HAP-1 (cell line): Measurements from ENCODE around the gene ZC2HC1B.

ENCODE experiments used
- DNase-seq, 2 experiments: peaks; one replicate each; pipeline ENCODE4 v3.0.0-alpha.2; 2016 to 2020; ENCODE audit warnings: low spot score in 2 of 2
- H3K27me3 ChIP-seq: fragments of 250-450 bp; sonication (Bioruptor Pico); 2 replicates; pipeline ENCODE4 v1.5.1; 2020; ENCODE audit warnings: low read depth, mild to moderate bottlenecking, moderate library complexity
- H3K36me3 ChIP-seq: fragments of 250-450 bp; sonication (Bioruptor Pico); replicated peaks from 2 replicates; pipeline ENCODE4 v1.5.1; 2020; ENCODE audit warnings: mild to moderate bottlenecking
- H3K4me1 ChIP-seq: fragments of 250-450 bp; sonication (Bioruptor Pico); 2 replicates; pipeline ENCODE4 v1.5.1; 2020; ENCODE audit warnings: mild to moderate bottlenecking
- H3K4me3 ChIP-seq: fragments of 250-450 bp; sonication (Bioruptor Pico); 2 replicates; pipeline ENCODE4 v1.5.1; 2020; ENCODE audit warnings: mild to moderate bottlenecking, moderate library complexity
- H3K9me3 ChIP-seq: fragments of 250-450 bp; sonication (Bioruptor Pico); 2 replicates; pipeline ENCODE4 v1.5.1; 2020; ENCODE audit warnings: mild to moderate bottlenecking, moderate library complexity
- in situ Hi-C: fragments of 300-500 bp; cut with MboI; formaldehyde crosslinking; loops from 3 replicates; pipeline ENCODE4 v1.14.3; 2020; ENCODE audit warnings: low sequenced_read_pairs, inconsistent platforms, mixed read lengths

The ZC2HC1B gene

DNA sequence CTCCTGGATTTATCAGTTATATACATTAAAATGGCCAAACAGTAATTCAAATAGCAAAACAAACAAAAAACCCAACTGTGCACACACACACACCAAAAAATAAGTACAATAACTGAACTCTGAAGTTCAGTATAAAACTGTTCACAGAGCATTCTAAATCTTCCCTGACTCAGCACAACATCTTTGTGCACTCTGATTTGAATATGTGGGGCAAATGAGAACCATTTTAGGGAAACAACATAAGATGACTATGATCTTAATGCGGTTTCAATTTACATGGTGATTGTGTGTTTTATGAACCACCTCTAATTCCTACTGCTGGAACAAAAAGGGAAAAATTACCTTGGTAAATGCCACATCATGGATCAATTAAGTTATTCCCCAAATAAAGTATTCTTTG lies 102.0 kb downstream of the ZC2HC1B start:
- in situ Hi-C loops = no loop called here
- no peak for DNase-seq
- H3K36me3 ChIP-seq = no peaks in the 10 kb centered on the region
- H3K9me3 ChIP-seq = no peaks in the 10 kb centered on the region
- no peak overlapping the region for H3K4me3 ChIP-seq
- no peaks in the 10 kb centered on the region; the same call in 1 of the 2 replicates for H3K27me3 ChIP-seq
- peaks cover 15% of the 10 kb centered on the region for H3K4me1 ChIP-seq

DNA sequence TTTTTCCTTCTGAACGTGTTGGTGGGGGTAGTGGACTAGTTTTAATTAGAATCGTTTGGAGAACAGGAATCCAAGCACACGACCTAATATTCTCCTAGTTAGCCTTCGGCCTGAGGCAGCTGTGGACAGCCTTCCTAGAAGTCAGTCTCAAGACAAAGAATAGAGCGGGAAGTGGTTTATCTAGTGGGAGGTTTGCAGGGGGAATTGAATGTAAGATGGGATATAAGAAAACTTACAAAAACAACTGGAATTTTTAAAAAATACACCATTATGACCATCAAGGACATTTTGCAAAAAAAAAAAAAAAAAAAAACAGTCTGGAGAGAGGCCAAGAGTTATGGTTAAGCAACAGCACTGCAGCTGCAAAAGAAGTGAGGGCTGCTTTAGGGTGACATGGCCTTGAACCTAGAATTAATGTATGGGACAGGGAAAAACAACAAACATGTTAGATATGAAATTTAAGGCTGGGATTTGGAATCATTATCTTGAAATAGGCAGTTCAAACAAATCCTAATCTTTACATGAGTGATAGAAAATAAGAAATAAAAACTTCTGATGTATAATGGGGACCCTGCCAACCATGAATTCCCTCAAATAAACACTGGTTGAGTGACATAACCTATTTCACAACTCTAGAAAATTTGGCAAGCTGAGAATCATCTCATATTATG lies 103.6 kb downstream of the ZC2HC1B start:
- H3K27me3 ChIP-seq = no peaks in the 10 kb centered on the region; the same call in 1 of the 2 replicates
- H3K9me3 ChIP-seq = no peaks in the 10 kb centered on the region
- in situ Hi-C loops = no loop called here
- no peak for DNase-seq
- H3K4me3 ChIP-seq = no peak overlapping the region
- no peaks in the 10 kb centered on the region for H3K36me3 ChIP-seq
- peaks cover 14% of the 10 kb centered on the region for H3K4me1 ChIP-seq

DNA sequence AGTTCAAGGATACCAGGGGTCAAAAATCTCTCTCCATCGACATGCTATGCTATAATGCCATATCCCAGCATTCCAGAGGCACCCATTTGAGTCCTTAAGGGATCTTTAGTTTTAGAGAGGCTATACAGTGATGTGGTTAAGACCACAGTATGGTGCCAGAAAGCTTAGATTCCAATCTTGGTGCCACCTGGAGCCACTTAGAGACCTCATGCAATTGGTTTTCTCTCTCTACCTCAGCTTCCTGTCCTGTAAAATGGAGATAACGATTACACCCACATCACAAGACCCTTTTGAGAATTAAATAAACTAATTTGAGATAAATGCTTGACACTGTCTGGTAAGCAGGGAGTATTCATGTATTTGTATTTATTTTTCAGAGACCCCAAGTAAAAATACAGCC lies 104.8 kb downstream of the ZC2HC1B start:
- in situ Hi-C loops = no loop called here
- H3K4me1 ChIP-seq = peaks cover 20% of the 10 kb centered on the region
- H3K4me3 ChIP-seq = no peak overlapping the region
- H3K9me3 ChIP-seq = no peaks in the 10 kb centered on the region
- DNase-seq = no peak
- no peaks in the 10 kb centered on the region; the same call in 1 of the 2 replicates for H3K27me3 ChIP-seq
- H3K36me3 ChIP-seq = no peaks in the 10 kb centered on the region

DNA sequence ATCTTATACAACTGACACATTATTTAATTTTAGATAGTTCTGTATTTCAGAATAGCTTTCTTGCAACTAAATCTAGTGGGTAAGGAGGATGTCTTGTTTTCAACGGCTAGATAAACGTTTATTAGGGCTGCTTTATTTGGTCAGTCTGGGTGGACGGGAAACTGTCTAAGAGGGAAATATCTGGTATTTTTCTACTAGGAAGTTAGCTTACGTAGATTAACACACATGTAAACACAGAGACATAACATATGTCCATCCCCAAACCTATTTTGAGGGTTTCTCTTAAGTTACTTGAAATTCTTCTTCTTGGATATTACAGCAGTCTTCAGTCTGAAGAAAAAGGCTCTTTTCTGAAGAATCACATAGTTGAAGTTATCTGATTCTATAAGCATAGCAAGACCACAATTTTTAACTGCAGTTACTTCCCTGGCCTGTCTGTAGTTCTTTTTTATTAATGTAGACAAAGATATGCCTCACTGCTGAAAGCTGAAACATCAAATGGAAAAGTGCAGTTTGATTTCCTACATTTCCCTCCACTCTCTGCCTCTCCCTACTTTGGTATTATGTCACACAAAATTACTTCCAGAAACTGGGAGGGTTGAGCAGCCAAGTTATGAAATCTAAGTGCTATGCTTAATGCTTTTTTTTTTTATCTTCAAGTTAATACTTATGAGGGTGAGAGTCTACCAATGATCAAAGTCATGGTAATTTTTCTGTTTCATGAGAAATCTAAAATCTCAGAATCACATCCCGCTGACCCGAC lies 106.4 kb downstream of the ZC2HC1B start:
- no peak for DNase-seq
- Histone ChIP-seq H3K36me3 (no peaks in the 10 kb centered on the region), H3K4me1 (peaks cover 20% of the 10 kb centered on the region), H3K4me3 (no peak overlapping the region), H3K27me3 (no peaks in the 10 kb centered on the region; the same call in 1 of the 2 replicates), H3K9me3 (no peaks in the 10 kb centered on the region)
- in situ Hi-C loops = no loop called here

DNA sequence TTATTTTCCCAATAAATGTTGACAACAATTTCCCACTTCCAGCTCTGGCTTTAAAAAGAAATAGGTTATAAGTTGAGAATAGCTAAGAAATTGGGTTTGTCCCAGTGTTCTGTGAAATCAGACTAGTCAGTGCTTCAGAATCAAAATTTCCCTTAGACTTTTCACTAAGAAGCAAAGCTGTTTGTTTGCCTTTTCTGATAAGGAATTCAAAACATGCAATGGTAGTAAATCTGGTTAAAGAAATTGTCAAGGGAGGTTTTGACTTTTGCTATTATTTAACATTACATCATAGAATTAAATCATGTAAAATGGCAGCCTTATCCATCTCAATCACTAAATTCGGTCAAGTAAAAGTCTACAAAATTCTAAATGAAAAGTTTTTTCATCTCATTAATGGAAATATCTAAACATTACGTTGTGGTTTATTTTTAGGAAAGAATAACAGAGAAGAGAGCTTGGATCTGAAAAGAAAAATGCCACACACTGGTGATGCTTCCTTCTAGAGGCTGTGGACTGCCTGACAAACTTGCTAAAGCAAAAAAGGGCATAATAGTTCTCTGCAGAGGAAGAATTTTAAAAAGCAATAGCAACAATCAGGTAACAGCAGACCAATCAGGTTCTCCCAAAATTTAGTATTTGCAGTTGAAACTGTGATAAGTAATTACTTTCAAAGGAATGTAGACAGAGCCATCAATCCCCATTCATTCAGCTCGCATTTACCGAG lies 107.4 kb downstream of the ZC2HC1B start:
- H3K4me3 ChIP-seq = no peak overlapping the region
- H3K27me3 ChIP-seq = no peaks in the 10 kb centered on the region; the same call in 1 of the 2 replicates
- peaks cover 13% of the 10 kb centered on the region for H3K4me1 ChIP-seq
- DNase-seq = no peak
- no peaks in the 10 kb centered on the region for H3K9me3 ChIP-seq
- no peaks in the 10 kb centered on the region for H3K36me3 ChIP-seq
- in situ Hi-C loops = no loop called here

DNA sequence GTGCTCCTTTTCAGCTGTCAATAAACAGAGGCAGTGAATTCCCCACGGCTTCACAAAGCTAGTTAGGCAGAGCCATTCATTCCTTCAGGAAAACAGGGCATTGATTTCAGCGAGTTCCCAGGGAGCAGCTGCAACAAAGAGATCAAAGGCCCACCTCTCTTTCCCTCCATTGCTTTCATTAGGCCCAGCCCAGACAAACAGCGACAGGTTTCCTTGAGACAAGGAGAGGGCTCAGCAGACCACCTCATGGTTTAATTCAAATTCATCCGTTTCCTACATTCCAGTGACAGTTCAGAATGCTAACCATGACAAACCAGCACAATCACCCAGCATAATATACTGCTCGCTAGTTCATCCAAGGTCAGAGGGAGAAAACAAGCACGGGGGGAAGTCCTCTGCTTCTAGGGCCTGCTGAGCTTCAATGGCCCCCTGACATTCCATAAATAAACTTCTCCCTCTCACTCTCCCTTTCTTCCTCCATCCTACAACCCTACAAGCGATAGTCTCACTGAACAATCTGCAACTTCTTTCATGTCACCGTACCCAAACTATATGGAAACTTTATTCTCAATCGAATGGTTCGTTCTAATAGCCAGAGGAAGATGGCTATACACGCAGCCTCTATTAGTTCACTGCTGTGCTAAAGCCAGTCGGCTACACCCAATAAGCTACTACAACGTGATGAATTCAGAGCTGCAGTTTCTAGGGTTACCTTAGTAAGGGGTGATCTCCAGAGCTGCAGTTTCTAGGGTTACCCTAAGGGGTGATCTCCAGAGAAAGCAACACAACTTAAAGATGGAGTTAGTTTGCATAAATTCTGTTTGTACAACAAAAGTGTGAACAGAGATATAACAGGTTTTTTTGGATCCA lies 109.1 kb downstream of the ZC2HC1B start:
- Histone ChIP-seq H3K4me1 (peaks cover 13% of the 10 kb centered on the region), H3K4me3 (no peak overlapping the region), H3K36me3 (no peaks in the 10 kb centered on the region), H3K9me3 (no peaks in the 10 kb centered on the region), H3K27me3 (no peaks in the 10 kb centered on the region; the same call in 1 of the 2 replicates)
- DNase-seq = peak in 1 of 2 experiments; percentile 44
- in situ Hi-C loops = no loop called here

DNA sequence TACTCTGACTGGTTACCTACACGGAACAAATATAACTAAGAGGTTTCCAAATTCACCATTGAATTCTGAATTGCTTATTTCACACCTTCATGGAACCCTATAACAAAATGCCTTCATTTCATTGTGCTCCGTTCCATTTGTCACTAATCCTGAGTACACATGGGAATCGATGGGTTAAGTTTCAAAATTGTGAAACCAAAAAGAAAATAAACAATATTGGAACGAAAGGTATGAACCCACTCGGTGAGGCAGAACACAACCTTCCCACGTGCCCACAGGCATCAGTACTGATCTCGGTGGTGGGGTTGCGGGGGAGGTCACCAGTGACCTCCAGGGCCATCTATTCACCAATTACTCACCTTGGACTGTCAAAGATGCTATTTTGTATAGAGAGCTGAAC lies 109.8 kb downstream of the ZC2HC1B start:
- DNase-seq = no peak
- H3K9me3 ChIP-seq = no peaks in the 10 kb centered on the region
- in situ Hi-C loops = no loop called here
- no peaks in the 10 kb centered on the region for H3K36me3 ChIP-seq
- H3K27me3 ChIP-seq = no peaks in the 10 kb centered on the region; the same call in 1 of the 2 replicates
- H3K4me3 ChIP-seq = no peak overlapping the region
- peaks cover 13% of the 10 kb centered on the region for H3K4me1 ChIP-seq

DNA sequence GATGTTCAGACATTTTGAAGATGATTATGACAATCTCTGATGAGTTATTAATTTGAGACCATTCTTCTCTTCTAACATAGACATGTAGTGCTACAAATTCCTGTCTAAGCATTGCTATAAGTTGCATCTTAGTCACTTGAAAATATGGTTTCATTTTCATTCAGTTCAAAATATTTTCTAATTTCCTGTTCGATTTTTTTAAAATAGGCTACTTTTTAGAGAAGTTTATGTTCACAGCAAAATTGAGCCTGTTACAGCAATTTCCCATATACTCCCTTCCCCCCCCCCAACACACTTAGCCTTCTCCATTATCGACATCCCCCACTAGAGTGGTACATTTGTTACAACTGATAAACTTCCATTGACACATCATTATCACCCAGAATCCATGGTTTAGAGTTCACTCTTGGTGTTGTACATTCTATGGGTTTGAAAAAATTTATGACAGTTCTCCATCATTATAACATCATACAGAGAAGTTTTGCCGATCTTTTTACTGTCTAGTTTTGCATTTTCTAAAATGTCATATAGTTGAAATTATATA lies 112.6 kb downstream of the ZC2HC1B start:
- no peak overlapping the region for H3K4me3 ChIP-seq
- H3K9me3 ChIP-seq = no peaks in the 10 kb centered on the region
- no peaks in the 10 kb centered on the region for H3K27me3 ChIP-seq
- no peak for DNase-seq
- peaks cover 11% of the 10 kb centered on the region for H3K4me1 ChIP-seq
- in situ Hi-C loops = no loop called here
- H3K36me3 ChIP-seq = no peaks in the 10 kb centered on the region

DNA sequence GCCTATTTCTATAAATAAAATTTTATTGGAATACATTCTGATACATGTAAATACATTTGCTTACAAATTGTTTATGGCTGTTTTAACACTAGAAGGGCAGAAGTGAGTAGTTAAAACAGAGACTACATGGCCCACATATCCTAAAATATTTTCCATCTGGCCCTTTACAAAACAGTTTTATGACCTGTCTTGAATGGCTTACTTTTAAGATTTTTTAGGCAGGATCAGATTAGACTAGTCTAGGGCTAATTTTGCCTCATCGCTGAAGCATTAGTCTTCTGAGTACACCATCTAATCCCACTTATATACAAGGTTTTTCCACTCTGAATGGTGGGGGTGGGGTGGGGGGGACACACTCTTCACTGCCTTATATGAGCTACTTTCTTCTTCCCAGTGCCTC lies 116.6 kb downstream of the ZC2HC1B start:
- in situ Hi-C loops = no loop called here
- DNase-seq = no peak
- Histone ChIP-seq H3K9me3 (no peaks in the 10 kb centered on the region), H3K36me3 (no peaks in the 10 kb centered on the region), H3K4me3 (no peak overlapping the region), H3K27me3 (no peaks in the 10 kb centered on the region), H3K4me1 (no peaks in the 10 kb centered on the region)

DNA sequence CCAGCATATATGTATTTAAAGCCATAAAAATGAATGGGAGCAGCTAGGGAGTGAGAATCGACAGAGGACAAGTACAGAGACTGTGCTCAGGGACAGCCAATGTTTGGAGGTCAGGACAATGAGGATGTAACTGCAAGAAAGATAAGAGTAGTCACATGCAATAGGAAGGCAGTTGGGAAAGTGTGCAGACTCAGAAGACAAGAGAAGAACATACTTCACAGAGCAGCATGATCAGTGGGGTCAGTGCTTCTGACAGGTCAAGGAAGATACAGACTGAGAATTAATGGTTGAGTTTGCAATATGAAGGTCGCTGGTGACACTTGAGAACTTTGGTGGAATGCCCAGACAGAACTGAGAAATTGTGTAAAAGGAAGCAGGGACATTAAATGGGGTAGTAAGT lies 118.7 kb downstream of the ZC2HC1B start:
- Histone ChIP-seq H3K4me1 (no peaks in the 10 kb centered on the region), H3K27me3 (no peaks in the 10 kb centered on the region), H3K9me3 (no peaks in the 10 kb centered on the region), H3K36me3 (no peaks in the 10 kb centered on the region), H3K4me3 (no peak overlapping the region)
- no peak for DNase-seq
- in situ Hi-C loops = no loop called here

DNA sequence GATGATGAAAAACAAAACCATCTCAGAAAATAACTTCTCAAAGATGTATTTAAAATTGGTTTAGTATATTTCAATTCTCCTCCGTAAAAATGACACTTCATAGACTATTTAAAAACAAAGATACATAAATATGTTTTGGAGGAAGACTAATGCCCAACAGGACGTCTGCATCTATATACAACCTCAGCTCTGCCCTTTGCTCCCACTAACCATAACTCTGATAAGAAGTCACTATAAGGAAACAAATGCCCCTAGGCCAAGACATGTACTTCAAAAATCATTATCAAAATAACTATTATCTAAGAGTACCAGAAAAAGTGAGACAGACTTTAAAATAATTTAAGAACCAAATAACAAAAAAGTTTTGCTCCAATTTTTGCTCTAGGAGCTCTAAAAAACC lies 120.4 kb downstream of the ZC2HC1B start:
- Histone ChIP-seq H3K27me3 (no peaks in the 10 kb centered on the region), H3K9me3 (no peaks in the 10 kb centered on the region), H3K4me3 (no peak overlapping the region), H3K4me1 (no peaks in the 10 kb centered on the region), H3K36me3 (no peaks in the 10 kb centered on the region)
- in situ Hi-C loops = no loop called here
- DNase-seq = no peak

DNA sequence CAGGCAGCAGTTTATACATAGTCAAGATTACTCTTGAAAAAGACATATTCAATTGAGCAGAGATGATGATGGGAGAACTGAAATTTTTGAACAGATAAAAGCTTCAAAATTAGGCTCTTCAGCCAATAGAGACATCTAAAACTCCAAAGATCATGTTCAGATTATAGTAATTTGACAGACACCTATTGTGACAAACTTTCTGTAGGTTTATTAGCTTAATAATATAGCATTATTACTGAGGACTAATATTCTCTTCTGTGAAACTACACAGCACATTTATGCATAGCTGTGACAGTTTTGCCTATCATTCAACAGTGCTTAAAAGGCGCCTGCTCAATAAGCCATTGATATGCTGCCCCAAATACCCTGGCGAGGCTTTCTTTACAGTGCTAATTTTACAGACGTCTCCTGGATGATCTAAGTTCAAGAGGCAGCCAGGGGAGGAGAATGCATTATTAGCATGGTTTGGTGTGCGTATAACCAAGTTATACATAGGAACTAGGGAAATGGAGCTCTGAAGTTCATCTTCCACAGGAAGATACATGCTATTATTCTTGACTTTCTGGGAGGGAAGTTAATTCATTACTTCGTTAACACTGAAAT lies 122.3 kb downstream of the ZC2HC1B start:
- H3K4me3 ChIP-seq = no peak overlapping the region
- no peaks in the 10 kb centered on the region for H3K4me1 ChIP-seq
- no peak for DNase-seq
- H3K36me3 ChIP-seq = no peaks in the 10 kb centered on the region
- no peaks in the 10 kb centered on the region for H3K27me3 ChIP-seq
- H3K9me3 ChIP-seq = no peaks in the 10 kb centered on the region
- in situ Hi-C loops = no loop called here
